GM19023 (cell line): ENCODE measurements around the gene PGAP2.
"Not testable (repeated sequence)": the region's sequence is repeated elsewhere in the genome, so short reads cannot be mapped to it uniquely, and the experiment has no call there.

Source experiments
- ATAC-seq: cut with Tn5 transposase; IDR thresholded peaks from one replicate; pipeline ENCODE4 v1.9.1; 2021; ENCODE audit warnings: mild to moderate bottlenecking, moderate library complexity; ENCODE audit not compliant: unreplicated experiment

The PGAP2 gene

DNA sequence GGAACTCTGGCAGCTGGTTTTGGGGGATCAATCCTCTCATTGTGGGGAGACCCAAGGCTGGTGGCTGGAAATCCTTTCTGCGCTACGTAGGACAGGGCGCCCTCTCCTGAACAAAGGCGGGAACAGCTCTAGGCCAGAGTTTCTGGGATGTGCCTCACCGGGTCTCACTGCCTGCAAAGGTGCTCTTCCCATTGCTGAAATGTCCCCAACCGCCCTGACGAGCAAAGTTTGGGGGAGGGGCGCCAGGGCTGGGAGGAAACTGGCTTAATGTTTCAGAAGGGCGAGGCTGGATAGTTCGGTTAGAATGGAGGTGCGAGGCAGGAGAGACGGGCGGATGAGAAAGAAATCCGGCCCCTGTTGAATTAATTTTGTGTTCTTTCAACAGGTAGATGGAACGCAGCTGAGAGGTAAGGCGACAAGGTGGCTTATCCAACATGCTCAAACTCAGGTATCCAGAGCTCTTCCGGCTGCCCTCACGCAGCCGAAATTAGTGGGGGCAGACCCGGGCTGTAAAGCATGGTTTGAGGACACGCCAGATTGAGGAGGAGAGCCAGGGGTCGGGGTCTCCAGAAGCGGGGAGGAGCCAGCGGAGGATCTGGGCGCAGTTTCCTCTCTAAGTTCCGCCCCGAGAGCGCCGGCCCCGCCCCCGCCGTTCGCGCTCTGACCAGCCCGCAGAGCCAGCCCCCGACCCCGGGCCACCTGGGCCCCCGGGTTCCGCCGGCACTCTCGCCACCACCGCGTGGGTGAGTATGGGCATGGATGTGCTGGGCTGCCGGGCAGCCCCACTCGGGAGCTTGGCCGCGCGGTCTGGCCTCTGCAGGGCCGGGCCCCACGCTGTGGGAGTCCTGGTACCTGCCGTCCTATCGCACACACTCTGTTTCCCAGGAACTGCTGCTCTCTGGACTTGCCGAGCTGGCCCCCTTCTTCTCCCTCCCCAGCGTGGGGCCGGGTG is at the start of gene PGAP2:
PGAP2 (plus strand) TSS at position 652 of the 952 bp plus-strand sequence. CDS start 2,700 bp downstream, outside the sequence.
- ATAC-seq: peak; percentile 69

DNA sequence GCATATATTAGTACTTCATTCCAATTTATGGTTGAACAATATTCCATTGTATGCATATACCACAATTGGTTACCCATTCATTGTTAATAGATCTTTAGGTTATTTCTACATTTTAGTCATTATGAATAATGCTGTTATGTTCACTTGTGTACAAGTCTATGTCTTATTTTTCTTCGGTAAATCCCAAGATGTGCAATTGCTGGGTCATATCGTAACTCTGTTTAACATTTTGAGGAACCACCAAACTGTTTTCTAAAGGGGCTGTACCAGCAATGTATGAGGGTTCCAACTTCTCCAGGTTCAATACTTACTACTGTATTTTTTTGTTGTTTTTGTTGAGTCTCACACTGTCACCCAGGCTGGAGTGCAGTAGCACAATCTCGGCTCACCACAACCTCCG is 44.1 kb upstream of the PGAP2 start:
- ATAC-seq: no peak

DNA sequence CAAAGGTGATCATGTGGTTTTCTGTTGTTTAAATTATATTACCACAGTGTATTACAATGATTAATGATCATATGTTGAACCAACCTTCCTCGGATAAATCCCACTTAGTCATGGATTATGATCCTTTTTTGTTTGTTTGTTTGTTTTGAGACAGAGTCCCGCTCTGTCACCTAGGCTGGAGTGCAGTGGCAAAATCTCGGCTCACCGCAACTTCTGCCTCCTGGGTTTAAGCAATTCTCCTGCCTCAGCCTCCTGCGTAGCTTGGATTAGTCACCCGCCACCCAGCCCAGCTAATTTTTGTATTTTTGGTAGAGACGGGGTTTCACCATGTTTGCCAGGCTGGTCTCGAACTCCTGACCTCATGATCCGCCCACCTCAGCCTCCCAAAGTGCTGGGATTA is 41.5 kb upstream of the PGAP2 start:
- ATAC-seq: not testable (repeated sequence)

DNA sequence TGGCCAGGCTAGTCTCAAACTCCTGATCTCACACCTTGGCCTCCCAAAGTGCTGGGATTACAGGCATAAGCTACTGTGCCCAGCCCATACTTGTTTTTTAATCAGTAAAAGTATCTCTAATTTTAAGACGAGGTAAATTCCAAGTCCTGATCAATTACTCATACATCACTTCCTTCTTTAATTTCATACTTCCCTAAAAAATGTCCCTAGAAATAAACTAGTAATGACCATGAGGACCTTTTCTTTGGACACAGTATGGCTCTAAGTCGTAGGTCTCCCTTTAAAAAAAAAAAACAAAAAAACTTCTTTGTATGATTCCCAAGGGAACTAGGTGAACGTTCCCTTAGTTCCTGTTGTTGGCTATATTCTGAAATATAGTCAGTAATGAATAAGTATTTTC is 40.8 kb upstream of the PGAP2 start:
- ATAC-seq: no peak

DNA sequence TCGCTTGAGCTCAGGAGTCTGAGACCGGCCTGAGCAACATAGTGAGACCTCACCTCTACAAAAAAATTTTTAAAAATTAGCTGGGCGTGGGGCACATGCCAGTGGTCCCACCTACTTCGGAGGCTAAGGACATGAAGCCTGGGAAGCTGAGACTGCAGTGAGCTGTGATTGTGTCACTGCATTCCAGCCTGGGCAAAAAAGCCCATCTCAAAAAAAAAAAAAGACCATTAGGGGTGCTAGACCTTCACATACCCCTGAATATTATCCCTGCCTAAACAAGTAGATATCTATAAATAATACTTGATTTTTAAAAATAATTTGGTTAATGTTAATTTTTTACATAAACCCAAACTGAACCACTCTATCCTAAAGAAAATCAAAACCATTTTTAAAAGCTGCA is 35.2 kb upstream of the PGAP2 start:
- ATAC-seq: no peak

DNA sequence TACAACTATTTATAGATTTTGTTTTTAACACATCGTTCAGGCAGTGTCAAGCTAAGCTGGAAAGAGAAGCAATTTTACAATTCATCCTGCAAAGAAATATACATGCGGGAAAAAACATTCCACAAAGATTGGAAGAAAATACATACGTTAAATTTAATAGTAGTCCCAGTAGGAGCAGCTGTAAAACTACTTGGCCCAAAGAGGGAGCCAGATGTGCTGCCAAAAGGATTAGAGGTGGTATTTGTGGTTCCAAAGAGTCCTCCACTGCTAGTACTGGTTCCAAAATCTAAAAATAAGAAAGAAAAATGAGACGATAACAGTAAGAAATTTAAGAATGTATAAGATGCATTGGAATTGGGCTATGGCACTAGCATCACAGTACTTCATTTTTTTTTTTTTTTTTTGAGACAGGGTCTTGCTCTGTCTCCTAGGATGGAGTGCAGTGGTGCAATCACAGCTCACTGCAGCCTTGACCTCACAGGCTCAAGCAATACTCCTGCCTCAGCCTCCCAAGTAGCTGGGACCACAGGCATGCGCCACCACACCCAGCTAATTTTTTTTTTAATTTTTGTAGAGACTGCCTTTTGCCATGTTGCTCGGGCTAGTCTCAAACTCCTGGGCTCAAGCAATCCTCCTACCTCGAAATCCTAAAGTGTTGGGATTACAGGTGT is 32.5 kb upstream of the PGAP2 start:
- no peak for ATAC-seq

DNA sequence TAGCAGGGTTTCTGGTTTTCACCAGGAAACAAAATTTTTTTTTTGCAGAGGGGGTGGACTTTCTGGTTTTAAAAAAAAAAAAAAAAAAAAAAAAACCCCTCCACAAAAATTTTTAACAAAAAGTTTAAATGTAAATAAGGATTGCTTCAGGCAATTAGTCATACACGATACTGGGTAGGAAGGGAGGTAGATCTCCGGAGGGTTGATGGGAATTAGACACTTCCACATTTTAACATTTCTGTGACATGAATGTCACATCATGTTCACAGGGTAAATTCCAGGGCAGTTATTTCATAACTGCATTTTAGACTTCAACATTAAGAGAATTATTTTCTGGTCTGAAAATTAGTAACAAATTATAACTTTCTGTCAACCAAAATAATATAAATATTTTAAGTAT is 26.9 kb upstream of the PGAP2 start:
- ATAC-seq: no peak

DNA sequence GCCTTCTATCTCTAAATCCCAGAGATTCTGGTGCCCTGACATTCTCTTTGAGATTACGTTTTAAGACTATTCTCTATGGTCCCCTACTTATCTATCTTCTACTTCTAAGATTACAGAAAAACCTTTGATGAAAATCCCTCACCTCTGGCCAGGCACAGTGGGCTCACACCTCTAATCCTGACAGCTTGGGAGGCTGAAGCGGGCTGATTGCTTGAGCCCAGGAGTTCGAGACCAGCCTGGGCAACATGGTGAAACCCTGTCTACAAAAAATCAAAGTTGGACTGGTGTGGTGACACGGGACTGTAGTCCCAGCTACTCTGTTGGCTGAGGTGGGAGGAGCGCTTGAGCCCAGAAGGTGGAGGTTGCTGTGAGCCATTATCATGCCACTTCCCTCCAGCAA is 25.4 kb upstream of the PGAP2 start:
- no peak for ATAC-seq

DNA sequence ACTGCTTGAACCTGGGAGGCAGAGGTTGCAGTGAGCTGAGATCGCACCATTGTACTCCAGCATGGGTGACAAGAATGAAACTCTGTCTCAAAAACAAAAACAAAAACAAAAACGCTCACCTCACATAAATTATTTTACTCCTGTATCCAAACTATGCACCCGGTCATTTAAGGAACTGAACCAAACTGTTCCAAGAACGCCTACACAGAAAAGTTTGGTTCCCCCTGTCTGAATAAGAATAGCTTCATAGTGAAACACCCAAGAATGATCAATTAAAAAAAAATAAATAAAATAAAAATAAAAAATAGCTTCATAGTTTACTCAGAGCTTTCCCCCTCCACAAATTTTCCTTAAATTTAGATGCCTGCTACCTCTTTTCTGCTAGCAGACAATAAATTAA is 24.7 kb upstream of the PGAP2 start:
- ATAC-seq: no peak

DNA sequence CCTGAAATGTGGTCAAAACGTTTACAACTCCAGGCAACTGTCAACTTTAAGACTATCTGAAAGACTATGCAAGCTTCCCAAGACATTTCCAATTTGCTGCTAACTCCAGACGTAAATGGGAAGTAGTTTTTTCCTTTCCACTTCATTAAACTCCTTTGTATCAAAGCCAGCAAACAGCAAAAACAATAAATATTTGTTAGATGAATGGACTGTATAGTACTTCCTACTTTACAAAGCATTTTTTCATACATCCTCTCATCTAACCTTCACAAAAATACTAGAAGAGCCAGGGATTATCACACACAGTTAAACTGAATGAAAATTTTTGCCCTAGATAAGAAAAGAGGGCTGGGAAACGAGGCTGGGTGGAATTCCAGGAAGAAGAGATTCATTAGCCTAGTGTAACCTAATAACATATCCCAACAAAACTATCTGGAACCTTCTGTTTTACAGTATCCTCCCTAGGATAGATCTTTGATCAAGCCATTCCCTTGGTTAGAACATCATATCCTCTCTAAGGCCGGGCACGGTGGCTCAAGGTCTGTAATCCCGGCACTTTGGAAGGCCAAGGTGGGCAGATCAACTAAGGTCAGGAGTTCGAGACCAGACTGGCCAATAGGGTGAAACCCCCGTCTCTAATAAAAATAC is 21.5 kb upstream of the PGAP2 start:
- ATAC-seq: no peak

DNA sequence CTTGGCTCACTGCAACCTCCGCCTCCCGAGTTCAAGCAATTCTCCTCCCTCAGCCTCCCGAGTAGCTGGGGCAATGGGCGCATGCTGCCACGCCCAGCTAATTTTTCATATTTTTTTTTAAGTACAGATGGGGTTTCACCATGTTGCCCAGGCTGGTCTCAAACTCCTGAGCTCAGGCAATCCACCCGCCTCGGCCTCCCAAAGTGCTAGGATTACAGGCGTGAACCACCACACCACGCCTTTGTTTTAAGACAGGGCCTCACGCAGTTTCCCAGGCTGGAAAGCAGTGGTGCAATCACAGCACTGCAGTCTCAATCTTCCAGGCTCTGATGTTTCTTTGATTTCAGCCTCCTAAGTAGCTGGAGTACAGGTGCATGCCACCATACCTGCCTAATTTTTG is 14.0 kb upstream of the PGAP2 start:
- not testable (repeated sequence) for ATAC-seq

DNA sequence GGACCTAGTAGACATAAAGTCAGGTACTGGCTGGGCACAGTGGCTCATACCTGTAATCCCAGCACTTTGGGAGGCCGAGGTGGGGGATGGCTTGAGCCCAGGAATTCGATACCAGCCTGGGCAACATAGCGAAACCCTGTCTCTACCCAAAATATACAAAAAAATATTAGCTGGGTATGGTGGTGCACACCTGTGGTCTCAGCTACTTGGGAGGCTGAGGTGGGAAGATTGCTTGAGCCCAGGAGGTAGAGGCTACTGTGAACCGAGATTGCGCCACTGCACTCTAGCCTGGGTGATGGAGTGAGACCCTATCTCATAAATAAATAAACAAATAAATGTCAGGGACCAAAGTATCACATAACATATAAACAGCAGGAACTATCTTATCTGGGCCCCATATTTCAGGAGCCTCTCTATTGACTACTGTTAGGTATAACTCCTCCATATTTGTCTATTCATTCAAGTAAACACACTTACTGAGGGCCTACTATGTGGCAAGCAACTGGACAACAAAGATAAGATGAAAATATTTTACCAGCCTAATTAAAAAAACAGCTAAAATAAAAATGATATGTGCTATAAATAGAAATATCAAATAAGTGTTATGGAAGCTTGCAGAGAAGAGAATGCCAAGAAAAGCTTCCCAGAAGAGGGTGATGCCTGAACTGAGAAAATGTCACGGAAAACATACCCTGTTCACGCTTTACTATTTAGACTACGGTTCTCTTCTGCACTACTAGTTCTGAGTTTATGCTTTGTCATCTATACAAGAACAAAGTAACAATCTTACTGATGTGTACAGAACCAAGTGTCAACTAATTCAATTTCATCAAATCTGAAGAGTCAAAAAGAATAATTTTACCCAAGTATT is 13.0 kb upstream of the PGAP2 start:
- ATAC-seq: no peak

DNA sequence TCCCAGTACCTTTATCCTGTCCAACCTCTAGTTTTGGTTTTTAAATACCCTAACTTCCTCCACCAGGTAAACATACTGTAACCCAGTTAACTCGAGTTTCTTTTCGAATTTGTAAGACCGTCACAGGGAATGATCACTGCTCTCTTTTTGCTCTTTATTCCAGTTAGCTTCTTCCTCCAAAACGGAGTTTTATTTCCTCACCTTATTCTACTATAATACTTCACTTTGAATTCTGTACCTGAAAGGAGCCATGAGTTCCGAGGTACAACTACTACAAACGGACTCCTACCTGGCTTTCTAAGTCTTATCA is 12.4 kb upstream of the PGAP2 start:
- no peak for ATAC-seq

DNA sequence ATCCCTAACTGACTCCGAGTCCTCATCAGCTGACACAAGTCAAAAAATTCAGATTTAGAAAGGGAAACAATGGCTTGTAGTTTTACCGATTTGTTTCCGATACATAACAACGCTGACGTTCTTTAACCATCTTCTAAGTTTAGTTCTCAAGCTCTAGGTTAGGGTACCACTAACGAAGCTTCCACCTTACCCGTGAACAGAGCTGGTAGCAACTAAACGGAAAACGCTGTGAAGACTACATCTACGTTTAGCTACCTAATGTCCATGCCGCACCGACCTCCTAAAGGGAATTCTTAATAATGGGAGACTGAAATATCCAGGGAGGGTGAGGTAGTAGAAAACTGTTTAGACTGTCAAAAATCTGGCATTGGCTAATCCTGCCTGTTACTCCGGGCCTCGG is 12.0 kb upstream of the PGAP2 start:
- ATAC-seq: no peak

DNA sequence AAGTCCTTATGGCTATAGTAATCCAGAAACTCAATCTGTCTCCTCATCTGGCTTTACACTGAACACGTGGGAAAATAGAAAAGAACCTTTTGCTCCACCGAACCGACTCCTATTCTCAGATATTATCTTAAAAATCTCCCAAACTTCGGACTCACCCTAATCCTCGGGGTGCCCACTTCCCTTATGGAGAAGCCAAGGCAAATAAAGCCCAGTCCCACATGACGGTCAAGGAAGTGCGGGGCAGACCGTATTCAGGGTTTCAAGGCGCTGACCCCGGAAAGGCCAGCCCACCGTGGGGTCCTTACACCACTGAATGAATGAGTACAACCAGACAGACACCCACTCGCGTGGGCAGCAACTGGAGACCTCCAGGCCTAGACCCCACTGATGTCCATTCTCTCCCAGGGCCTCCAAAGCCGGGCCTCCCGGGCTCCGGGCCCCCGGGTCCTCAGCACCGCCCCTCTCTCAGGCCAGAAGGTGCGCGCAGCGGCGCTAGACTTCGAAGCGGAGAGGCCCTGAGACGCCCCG is 11.5 kb upstream of the PGAP2 start:
- ATAC-seq: peak; percentile 40

DNA sequence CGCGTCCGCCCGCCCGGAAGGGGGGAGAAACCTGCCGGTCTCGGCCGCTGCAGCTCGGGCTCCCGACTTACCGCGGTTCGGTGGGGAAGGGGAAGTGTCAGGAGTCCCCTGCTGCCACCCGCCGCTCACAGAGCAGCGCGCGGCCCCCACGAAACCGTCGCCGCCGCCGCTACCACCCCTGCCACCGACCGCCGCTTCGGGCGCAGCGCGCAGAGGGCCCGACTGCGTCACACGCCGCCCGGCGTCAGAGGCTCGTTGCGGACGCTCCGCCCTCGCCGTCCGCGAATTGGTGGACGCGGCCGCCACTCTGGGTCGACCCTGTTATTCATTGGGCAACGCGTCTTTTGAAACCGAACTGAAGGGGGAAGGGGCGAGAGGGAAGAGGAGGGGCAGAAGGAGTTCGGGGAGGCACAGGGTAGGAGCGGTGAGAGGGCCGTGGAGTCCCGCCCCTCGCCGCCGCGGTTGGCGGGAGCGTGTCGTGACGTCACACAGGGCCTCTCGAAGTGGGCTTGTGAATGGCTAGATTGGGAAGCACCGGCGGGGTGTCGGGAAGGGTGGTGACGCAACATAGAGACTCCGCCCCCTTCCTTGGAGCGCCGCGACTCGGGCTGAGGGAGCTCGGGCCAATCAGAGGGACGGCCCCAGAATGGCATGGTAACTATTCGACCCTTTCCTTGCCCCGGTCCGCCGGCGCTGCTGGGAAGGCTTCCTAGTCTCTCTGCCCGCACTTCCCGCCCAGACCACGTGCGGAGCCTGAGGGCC is 10.8 kb upstream of the PGAP2 start, which contains the start of gene NUP98:
NUP98 (minus strand) TSS at position 226 of the 762 bp plus-strand sequence. CDS start 15,437 bp downstream, outside the sequence.
- peak; percentile 93 for ATAC-seq

DNA sequence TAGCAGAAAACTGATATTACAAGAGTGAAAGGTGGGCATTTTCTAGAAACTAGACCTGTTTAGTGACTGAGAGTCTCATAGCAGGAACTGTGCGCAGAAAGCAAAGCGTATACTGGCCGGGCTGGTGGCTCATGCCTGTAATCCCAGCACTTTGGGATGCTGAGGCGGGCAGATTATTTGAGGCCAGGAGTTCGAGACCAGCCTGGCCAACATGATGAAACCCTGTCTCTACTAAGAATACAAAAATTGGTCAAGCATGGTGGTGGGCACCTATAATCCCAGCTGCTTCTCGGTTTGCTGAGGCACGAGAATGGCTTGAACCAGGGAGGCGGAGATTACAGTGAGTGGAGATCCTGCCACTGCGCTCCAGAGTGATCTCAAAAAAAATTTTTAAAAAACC is 9.2 kb upstream of the PGAP2 start:
- no peak for ATAC-seq

DNA sequence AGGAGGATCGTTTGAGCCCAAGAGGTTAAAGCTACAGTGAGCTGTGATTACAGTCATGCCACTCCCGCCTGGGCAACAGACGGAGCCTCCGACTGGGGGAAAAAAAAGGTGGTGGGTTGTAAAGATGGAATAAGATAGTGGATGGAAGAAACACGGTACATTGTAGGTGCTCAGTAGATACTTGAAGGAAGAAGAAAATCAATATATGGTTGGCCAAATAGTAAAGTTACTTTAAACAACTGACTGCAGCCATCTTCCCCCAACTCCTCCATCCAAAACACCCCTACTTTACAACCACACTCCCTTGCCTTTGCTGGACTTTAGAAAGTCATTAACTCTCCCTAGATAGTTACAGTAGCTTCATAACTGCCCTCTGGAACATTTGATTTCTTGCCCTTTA is 8.5 kb upstream of the PGAP2 start:
- no peak for ATAC-seq

DNA sequence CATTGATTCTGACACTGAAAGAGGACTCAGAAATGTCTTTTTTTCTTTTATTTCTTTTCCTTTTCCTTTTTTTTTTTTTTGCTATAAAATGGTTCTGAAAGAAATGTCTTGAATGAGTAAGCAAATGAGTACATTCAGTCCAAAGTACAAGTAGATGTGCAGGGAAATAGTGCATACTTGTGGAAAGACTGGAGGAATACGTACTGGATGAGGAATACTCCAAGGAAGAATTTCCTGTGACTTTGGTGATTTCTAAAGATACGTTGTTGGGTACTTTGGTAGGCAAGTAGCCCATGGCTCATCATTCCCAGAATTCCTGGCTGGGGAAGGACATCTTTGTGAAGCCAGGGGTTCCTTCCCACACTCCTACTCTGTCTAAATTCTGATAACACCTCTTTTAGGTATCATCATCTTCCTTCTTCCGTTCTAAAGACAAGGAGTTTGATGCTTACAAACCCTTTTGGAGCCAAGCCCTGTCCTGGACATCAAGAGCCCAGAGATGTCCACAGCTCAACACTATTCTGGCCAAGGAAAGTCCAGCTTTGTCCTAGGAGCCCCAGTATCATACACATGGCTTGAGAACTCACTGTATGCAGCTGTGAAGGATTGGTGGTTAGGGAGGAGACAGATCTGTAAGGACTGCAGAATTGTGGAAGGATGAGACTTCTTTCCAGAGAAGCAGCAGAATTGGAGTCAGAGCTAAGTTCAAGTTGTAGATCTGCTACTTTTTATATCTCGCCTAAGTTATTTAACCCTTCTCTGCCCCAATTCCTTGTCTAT is 6.2 kb upstream of the PGAP2 start:
- ATAC-seq: no peak
